C4-2B (cell line): ENCODE results near the gene TEX35.

Source experiments
- CTCF ChIP-seq: fragments of 450-650 bp; conservative IDR thresholded peaks from 2 replicates; pipeline ENCODE4 v1.5.1; 2017; ENCODE audit warnings: mild to moderate bottlenecking
- ZFX ChIP-seq: fragments of 450-650 bp; IDR thresholded peaks from 2 replicates; pipeline ENCODE4 v1.6.1; 2017

GRCh38 chr1:178491721-178492120, 21.2 kb upstream of the TEX35 start:
- TF ChIP-seq CTCF (no peak), ZFX (no peak)
